Liver (tissue), 3 donors: ENCODE results near the gene PDCD2L.

Experiments used
- ATF3 ChIP-seq: IDR thresholded peaks from 2 replicates; pipeline ENCODE4 v1.6.1; 2016; ENCODE audit warnings: antibody characterized with exemption
- CTCF ChIP-seq: fragments of 150-350 bp; IDR thresholded peaks from 2 replicates; pipeline ENCODE4 v1.5.1; 2017; ENCODE audit warnings: improper control_type of control experiment, low read depth, low read length; ENCODE audit not compliant: missing input control
- EGR1 ChIP-seq, 2 donors: IDR thresholded peaks; 2 replicates each; pipeline ENCODE4 v1.6.1; 2016 to 2018; ENCODE audit warnings: antibody characterized with exemption in 2 of 2, low read depth in 2 of 2
- JUND ChIP-seq, 2 donors: IDR thresholded peaks; 2 replicates each; pipeline ENCODE4 v1.6.1; 2016; ENCODE audit warnings: antibody characterized with exemption in 2 of 2
- RAD21 ChIP-seq, 2 donors: IDR thresholded peaks; 2 replicates each; pipeline ENCODE4 v1.6.1; 2016; ENCODE audit warnings: antibody characterized with exemption in 2 of 2, mild to moderate bottlenecking in 2 of 2
- REST ChIP-seq: IDR thresholded peaks from 2 replicates; pipeline ENCODE4 v1.6.1; 2016; ENCODE audit warnings: antibody characterized with exemption, mild to moderate bottlenecking
- RXRA ChIP-seq, 2 donors: IDR thresholded peaks; 2 replicates each; pipeline ENCODE4 v1.6.1; 2017 to 2018; ENCODE audit warnings: antibody characterized with exemption in 2 of 2, mild to moderate bottlenecking in 1 of 2
- SP1 ChIP-seq: IDR thresholded peaks from 2 replicates; pipeline ENCODE4 v1.6.1; 2018; ENCODE audit warnings: antibody characterized with exemption, mild to moderate bottlenecking
- YY1 ChIP-seq: IDR thresholded peaks from 2 replicates; pipeline ENCODE4 v1.6.1; 2016; ENCODE audit warnings: antibody characterized with exemption, mild to moderate bottlenecking
- TF ChIP-seq, protein P1 (sequence below): IDR thresholded peaks from 2 replicates; pipeline ENCODE4 v1.6.1; 2016; ENCODE audit warnings: antibody characterized with exemption
- TF ChIP-seq, protein P2 (sequence below): IDR thresholded peaks from 2 replicates; pipeline ENCODE4 v1.6.1; 2016; ENCODE audit warnings: antibody characterized with exemption
- donor health status: healthy.
- donor health status: healthy.

DNA sequence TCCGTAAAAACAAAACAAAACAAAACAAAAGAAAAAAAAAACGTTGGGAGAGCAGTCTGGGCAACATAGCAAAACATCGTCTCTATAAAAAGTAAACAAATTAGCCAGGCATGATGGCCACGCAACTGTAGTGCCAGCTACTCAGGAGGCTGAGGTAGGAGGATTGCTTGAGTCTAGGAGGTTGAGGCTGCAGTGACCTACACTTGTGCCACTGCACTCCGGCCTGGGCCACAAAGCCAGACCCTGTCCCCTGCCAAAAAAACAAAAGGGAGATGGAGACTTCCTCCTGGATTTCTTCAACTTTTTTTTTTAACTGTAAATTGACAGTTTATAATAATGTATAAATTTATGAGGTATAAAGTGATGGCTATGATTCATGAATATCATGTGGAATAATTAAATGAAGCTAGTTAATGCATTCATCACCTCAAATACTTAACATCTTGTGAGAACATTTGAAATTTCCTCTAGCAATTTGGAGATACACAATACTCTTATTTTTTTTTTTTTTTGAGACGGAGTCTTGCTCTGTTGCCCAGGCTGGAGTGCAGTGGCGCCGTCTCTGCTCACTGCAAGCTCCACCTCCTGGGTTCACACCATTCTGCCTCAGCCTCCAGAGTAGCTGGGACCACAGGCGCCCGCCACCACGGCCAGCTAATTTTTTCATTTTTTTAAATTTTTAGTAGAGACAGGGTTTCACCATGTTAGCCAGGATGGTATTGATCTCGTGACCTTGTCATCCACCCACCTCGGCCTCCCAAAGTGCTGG lies 1.9 kb downstream of the PDCD2L start:
- TF ChIP-seq RXRA (IDR thresholded peaks at IDR 0.05) (no peak), CTCF (no peak), JUND (IDR thresholded peaks at IDR 0.05) (no peak), SP1 (no peak), YY1 (no peak), ATF3 (no peak), EGR1 (IDR thresholded peaks at IDR 0.05; ENCODE audit: low read depth in 2 of 2) (no peak), RAD21 (IDR thresholded peaks at IDR 0.05) (no peak), REST (no peak)
- TF ChIP-seq, protein P1, sequence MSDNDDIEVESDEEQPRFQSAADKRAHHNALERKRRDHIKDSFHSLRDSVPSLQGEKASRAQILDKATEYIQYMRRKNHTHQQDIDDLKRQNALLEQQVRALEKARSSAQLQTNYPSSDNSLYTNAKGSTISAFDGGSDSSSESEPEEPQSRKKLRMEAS, result no peak
- TF ChIP-seq, protein P2, sequence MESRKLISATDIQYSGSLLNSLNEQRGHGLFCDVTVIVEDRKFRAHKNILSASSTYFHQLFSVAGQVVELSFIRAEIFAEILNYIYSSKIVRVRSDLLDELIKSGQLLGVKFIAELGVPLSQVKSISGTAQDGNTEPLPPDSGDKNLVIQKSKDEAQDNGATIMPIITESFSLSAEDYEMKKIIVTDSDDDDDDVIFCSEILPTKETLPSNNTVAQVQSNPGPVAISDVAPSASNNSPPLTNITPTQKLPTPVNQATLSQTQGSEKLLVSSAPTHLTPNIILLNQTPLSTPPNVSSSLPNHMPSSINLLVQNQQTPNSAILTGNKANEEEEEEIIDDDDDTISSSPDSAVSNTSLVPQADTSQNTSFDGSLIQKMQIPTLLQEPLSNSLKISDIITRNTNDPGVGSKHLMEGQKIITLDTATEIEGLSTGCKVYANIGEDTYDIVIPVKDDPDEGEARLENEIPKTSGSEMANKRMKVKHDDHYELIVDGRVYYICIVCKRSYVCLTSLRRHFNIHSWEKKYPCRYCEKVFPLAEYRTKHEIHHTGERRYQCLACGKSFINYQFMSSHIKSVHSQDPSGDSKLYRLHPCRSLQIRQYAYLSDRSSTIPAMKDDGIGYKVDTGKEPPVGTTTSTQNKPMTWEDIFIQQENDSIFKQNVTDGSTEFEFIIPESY, result no peak
